Hepatocyte (in vitro differentiated cells): ENCODE results near the gene ICAM1.

Source experiments
- CTCF ChIP-seq: fragments of 200-600 bp; sonication (generic); IDR thresholded peaks from 2 replicates; pipeline ENCODE4 v1.5.1; 2016; ENCODE audit warnings: antibody characterized with exemption, mild to moderate bottlenecking; ENCODE audit not compliant: poor library complexity
- EZH2 ChIP-seq: fragments of 200-600 bp; sonication (generic); IDR thresholded peaks from 2 replicates; pipeline ENCODE4 v1.6.1; 2016; ENCODE audit warnings: antibody characterized with exemption, mild to moderate bottlenecking, borderline replicate concordance

GRCh38 chr19:10295847-10296591, 25.1 kb downstream of the ICAM1 start:
- TF ChIP-seq CTCF (no peak), EZH2 (peak; percentile 77)
